ENCODE results near the gene PDCD1.

The PDCD1 gene

GRCh38 chr2:241851325-241852115, 7.2 kb downstream of the PDCD1 start:
- no peaks in the 10 kb centered on the region for H3K9me3 ChIP-seq (replicated peaks; ENCODE audit: low read length)
- H3K4me2 ChIP-seq (ENCODE audit: low read length), result no peak overlapping the region
- H3K4me3 ChIP-seq (ENCODE audit: low read length), result no peak overlapping the region
- no peak overlapping the region for H3K9ac ChIP-seq (ENCODE audit: low read depth, low read length)
- peaks cover 6% of the 10 kb centered on the region for H3K27me3 ChIP-seq (ENCODE audit: control insufficient read depth, insufficient read depth, low read length)
- H3K36me3 ChIP-seq (ENCODE audit: insufficient read depth, low read length), result no peaks in the 10 kb centered on the region
- peaks cover 8% of the 10 kb centered on the region for H3K4me1 ChIP-seq (ENCODE audit: control insufficient read depth, insufficient read depth, low read length)

- H3K4me2 ChIP-seq (ENCODE audit: low read length), result no peak overlapping the region
- H3K9ac ChIP-seq (ENCODE audit: low read depth, low read length), result no peak overlapping the region
Measured at GRCh38 chr2:241850544-241851324, 8.0 kb downstream of the PDCD1 start.

GRCh38 chr2:241849616-241850543, 8.8 kb downstream of the PDCD1 start:
- Histone ChIP-seq H3K4me2 (ENCODE audit: low read length) (no peak overlapping the region), H3K9ac (ENCODE audit: low read depth, low read length) (no peak overlapping the region), H3K27me3 (ENCODE audit: control insufficient read depth, insufficient read depth, low read length) (peaks cover 4% of the 10 kb centered on the region), H3K36me3 (ENCODE audit: insufficient read depth, low read length) (no peaks in the 10 kb centered on the region), H3K9me3 (replicated peaks; ENCODE audit: low read length) (no peaks in the 10 kb centered on the region), H3K4me1 (ENCODE audit: control insufficient read depth, insufficient read depth, low read length) (peaks cover 9% of the 10 kb centered on the region), H3K4me3 (ENCODE audit: low read length) (no peak overlapping the region)

More at GRCh38 chr2:241850544-241851324, 8.0 kb downstream of the PDCD1 start:
- H3K27me3 ChIP-seq (ENCODE audit: control insufficient read depth, insufficient read depth, low read length), result peaks cover 3% of the 10 kb centered on the region
- peaks cover 8% of the 10 kb centered on the region for H3K4me1 ChIP-seq (ENCODE audit: control insufficient read depth, insufficient read depth, low read length)
- H3K9me3 ChIP-seq (replicated peaks; ENCODE audit: low read length), result no peaks in the 10 kb centered on the region
- no peaks in the 10 kb centered on the region for H3K36me3 ChIP-seq (ENCODE audit: insufficient read depth, low read length)
- no peak overlapping the region for H3K4me3 ChIP-seq (ENCODE audit: low read length)

GRCh38 chr2:241848761-241849615, 9.7 kb downstream of the PDCD1 start:
- H3K9me3 ChIP-seq (replicated peaks; ENCODE audit: low read length), result no peaks in the 10 kb centered on the region
- no peak overlapping the region for H3K9ac ChIP-seq (ENCODE audit: low read depth, low read length)
- H3K36me3 ChIP-seq (ENCODE audit: insufficient read depth, low read length), result no peaks in the 10 kb centered on the region
- H3K4me2 ChIP-seq (ENCODE audit: low read length), result no peak overlapping the region
- H3K27me3 ChIP-seq (ENCODE audit: control insufficient read depth, insufficient read depth, low read length), result peaks cover 4% of the 10 kb centered on the region
- H3K4me3 ChIP-seq (ENCODE audit: low read length), result no peak overlapping the region
- H3K4me1 ChIP-seq (ENCODE audit: control insufficient read depth, insufficient read depth, low read length), result peaks cover 15% of the 10 kb centered on the region

- Histone ChIP-seq H3K4me1 (ENCODE audit: control insufficient read depth, insufficient read depth, low read length) (peaks cover 8% of the 10 kb centered on the region), H3K9ac (ENCODE audit: low read depth, low read length) (no peak overlapping the region), H3K4me2 (ENCODE audit: low read length) (no peak overlapping the region), H3K9me3 (replicated peaks; ENCODE audit: low read length) (no peaks in the 10 kb centered on the region), H3K36me3 (ENCODE audit: insufficient read depth, low read length) (no peaks in the 10 kb centered on the region), H3K4me3 (ENCODE audit: low read length) (no peak overlapping the region), H3K27me3 (ENCODE audit: control insufficient read depth, insufficient read depth, low read length) (peaks cover 4% of the 10 kb centered on the region)
Measured at GRCh38 chr2:241846406-241846805, 12.3 kb downstream of the PDCD1 start.

GRCh38 chr2:241844831-241845578, 13.7 kb downstream of the PDCD1 start:
- Histone ChIP-seq H3K27me3 (ENCODE audit: control insufficient read depth, insufficient read depth, low read length) (peaks cover 6% of the 10 kb centered on the region), H3K4me3 (ENCODE audit: low read length) (no peak overlapping the region), H3K9me3 (replicated peaks; ENCODE audit: low read length) (no peaks in the 10 kb centered on the region), H3K36me3 (ENCODE audit: insufficient read depth, low read length) (no peaks in the 10 kb centered on the region), H3K9ac (ENCODE audit: low read depth, low read length) (peak overlapping the region; percentile 73), H3K4me2 (ENCODE audit: low read length) (peak overlapping the region; percentile 83), H3K4me1 (ENCODE audit: control insufficient read depth, insufficient read depth, low read length) (peaks cover 8% of the 10 kb centered on the region)

- peak overlapping the region; percentile 83 for H3K4me2 ChIP-seq (ENCODE audit: low read length)
- H3K4me1 ChIP-seq (ENCODE audit: control insufficient read depth, insufficient read depth, low read length), result peaks cover 8% of the 10 kb centered on the region
- H3K9ac ChIP-seq (ENCODE audit: low read depth, low read length), result peak overlapping the region; percentile 73
- peak overlapping the region; percentile 63 for H3K4me3 ChIP-seq (ENCODE audit: low read length)
- H3K9me3 ChIP-seq (replicated peaks; ENCODE audit: low read length), result no peaks in the 10 kb centered on the region
- H3K27me3 ChIP-seq (ENCODE audit: control insufficient read depth, insufficient read depth, low read length), result peaks cover 9% of the 10 kb centered on the region
- H3K36me3 ChIP-seq (ENCODE audit: insufficient read depth, low read length), result no peaks in the 10 kb centered on the region
Measured at GRCh38 chr2:241844066-241844728, 14.5 kb downstream of the PDCD1 start.

- no peaks in the 10 kb centered on the region for H3K9me3 ChIP-seq (replicated peaks; ENCODE audit: low read length)
- peaks cover 8% of the 10 kb centered on the region for H3K4me1 ChIP-seq (ENCODE audit: control insufficient read depth, insufficient read depth, low read length)
- H3K27me3 ChIP-seq (ENCODE audit: control insufficient read depth, insufficient read depth, low read length), result peaks cover 12% of the 10 kb centered on the region
- H3K36me3 ChIP-seq (ENCODE audit: insufficient read depth, low read length), result no peaks in the 10 kb centered on the region
- no peak overlapping the region for H3K9ac ChIP-seq (ENCODE audit: low read depth, low read length)
- H3K4me2 ChIP-seq (ENCODE audit: low read length), result no peak overlapping the region
- H3K4me3 ChIP-seq (ENCODE audit: low read length), result no peak overlapping the region
Measured at GRCh38 chr2:241843321-241844065, 15.2 kb downstream of the PDCD1 start.

GRCh38 chr2:241842620-241843211, 16.0 kb downstream of the PDCD1 start:
- H3K27me3 ChIP-seq (ENCODE audit: control insufficient read depth, insufficient read depth, low read length), result peaks cover 20% of the 10 kb centered on the region
- H3K4me2 ChIP-seq (ENCODE audit: low read length), result no peak overlapping the region
- no peak overlapping the region for H3K9ac ChIP-seq (ENCODE audit: low read depth, low read length)
- no peaks in the 10 kb centered on the region for H3K36me3 ChIP-seq (ENCODE audit: insufficient read depth, low read length)
- H3K4me3 ChIP-seq (ENCODE audit: low read length), result no peak overlapping the region
- peaks cover 8% of the 10 kb centered on the region for H3K4me1 ChIP-seq (ENCODE audit: control insufficient read depth, insufficient read depth, low read length)
- no peaks in the 10 kb centered on the region for H3K9me3 ChIP-seq (replicated peaks; ENCODE audit: low read length)

Measured in skeletal muscle satellite cell (primary cell).